GM21423 (cell line): ENCODE measurements around the gene ESAM.

Source experiments
- ATAC-seq: cut with Tn5 transposase; IDR thresholded peaks from one replicate; pipeline ENCODE4 v1.9.1; 2021; ENCODE audit warnings: mild to moderate bottlenecking, moderate library complexity; ENCODE audit not compliant: unreplicated experiment

The ESAM gene

GRCh38 chr11:124753624-124754023, 8.5 kb downstream of the ESAM start:
- ATAC-seq, result no peak

- no peak for ATAC-seq
These were observed 8.9 kb downstream of the ESAM start for GRCh38 chr11:124753205-124753604.

GRCh38 chr11:124752471-124753102, 9.5 kb downstream of the ESAM start:
- ATAC-seq, result no peak

- no peak for ATAC-seq
These were observed 10.2 kb downstream of the ESAM start, which contains the start of gene VSIG2 for GRCh38 chr11:124751741-124752470. TSS of gene VSIG2 (minus strand) at chr11:124752255. CDS start at chr11:124752137, 118 bp downstream.

GRCh38 chr11:124751391-124751740, 10.7 kb downstream of the ESAM start:
- ATAC-seq, result no peak

- no peak for ATAC-seq
These were observed 12.2 kb downstream of the ESAM start for GRCh38 chr11:124749912-124750311.

GRCh38 chr11:124748481-124749343, 13.4 kb downstream of the ESAM start:
- ATAC-seq, result no peak

- ATAC-seq, result no peak
These were observed 14.0 kb downstream of the ESAM start for GRCh38 chr11:124748100-124748418.

- ATAC-seq, result no peak
These were observed 14.5 kb downstream of the ESAM start for GRCh38 chr11:124747406-124748099.

GRCh38 chr11:124746621-124747243, 15.4 kb downstream of the ESAM start:
- ATAC-seq, result peak; percentile 91

GRCh38 chr11:124745835-124746620, 16.1 kb downstream of the ESAM start:
- peak; percentile 24 for ATAC-seq

- ATAC-seq, result no peak
These were observed 16.7 kb downstream of the ESAM start for GRCh38 chr11:124745270-124745834.

- no peak for ATAC-seq
These were observed 19.0 kb downstream of the ESAM start for GRCh38 chr11:124743050-124743449.

GRCh38 chr11:124742555-124742954, 19.5 kb downstream of the ESAM start:
- ATAC-seq, result no peak

GRCh38 chr11:124740277-124740882, 21.7 kb downstream of the ESAM start:
- peak; percentile 43 for ATAC-seq

GRCh38 chr11:124739479-124740276, 22.4 kb downstream of the ESAM start, which contains the start of gene NRGN:
TSS of gene NRGN (plus strand) at chr11:124739942. CDS start at chr11:124740085, 143 bp downstream.
- peak; percentile 97 for ATAC-seq

GRCh38 chr11:124738713-124739478, 23.2 kb downstream of the ESAM start:
- ATAC-seq, result no peak
